Stimulated activated CD4-positive, alpha-beta T cell treated with anti-CD3 and anti-CD28 coated beads, Interleukin-12 subunit alpha, Interleukin-12 subunit beta, amount 100 ng/mL, for 24 hours (primary cell): ENCODE data around the gene KLHL11.
"Not testable (repeated sequence)": the region's sequence is repeated elsewhere in the genome, so short reads cannot be mapped to it uniquely, and the experiment has no call there.

Source experiments
- DNase-seq, 2 experiments: peaks; one replicate each; pipeline ENCODE4 v3.0.0-alpha.2; 2020; ENCODE audit warnings: low read depth in 2 of 2

Gene KLHL11

DNA sequence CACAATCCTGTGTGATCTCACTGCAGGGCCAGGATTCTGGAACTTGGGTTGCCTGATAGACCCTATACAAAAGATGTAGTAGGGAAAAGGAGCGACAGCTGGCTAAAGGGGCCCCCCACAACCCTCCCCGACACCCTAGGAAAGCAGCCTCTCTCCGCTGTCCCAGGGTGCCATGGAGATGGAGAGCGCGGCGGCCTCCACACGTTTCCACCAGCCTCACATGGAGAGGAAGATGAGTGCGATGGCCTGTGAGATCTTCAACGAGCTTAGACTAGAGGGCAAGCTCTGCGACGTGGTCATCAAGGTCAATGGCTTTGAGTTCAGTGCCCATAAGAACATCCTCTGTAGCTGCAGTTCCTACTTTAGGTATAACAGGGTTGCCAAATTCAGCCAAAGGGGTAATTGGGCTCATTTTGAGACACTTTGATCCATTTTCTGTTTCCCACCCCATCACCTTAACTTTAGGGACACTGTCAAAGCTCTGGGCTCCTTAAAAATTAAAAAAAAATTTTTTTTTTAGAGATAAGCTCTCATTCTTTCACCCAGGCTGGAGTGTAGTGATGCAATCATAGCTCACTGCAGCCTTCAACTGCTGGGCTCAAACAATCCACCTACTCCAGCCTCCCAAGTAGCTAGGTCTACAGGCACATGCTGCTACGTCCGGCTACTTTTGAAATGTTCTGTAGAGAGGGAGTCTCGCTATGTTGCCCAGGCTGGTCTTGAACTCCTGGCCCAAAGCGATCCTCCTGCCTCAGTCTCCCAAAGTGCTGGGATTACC, 27.3 kb downstream of the KLHL11 start, which contains the start of gene KLHL10:
Gene KLHL10 (plus strand): TSS at position 65 of the 778 bp plus-strand sequence. CDS start 108 bp downstream, at position 173.
- DNase-seq = no peak

DNA sequence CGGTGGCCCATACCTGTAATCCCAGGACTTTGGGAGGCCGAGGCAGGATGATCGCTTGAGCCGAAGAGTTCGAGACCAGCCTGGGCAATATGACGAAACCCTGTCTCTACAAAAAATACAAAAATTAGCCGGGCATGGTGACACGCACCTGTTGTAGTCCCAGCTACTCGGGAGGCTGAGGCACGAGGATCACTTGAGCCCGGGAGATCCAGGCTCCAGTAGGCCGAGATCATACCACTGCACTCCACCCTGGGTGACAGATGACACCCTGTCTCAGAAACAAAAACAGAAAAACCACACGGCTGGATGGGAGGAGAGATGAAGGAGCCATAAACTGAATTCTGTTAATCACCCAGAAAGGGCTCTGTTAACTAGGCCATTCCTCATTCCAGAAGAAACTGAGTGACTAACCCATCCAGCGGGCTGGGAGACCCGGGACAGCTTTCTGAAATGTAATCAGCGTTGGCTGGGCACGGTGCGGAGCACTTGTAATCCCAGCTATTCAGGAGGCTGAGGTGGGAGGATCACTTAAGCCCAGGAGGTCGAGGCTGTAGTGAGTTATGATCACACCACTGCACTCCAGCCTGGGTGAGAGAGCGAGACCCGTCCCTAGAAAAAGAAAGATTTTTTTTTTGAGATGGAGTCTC, 28.6 kb downstream of the KLHL11 start:
- DNase-seq = no peak

DNA sequence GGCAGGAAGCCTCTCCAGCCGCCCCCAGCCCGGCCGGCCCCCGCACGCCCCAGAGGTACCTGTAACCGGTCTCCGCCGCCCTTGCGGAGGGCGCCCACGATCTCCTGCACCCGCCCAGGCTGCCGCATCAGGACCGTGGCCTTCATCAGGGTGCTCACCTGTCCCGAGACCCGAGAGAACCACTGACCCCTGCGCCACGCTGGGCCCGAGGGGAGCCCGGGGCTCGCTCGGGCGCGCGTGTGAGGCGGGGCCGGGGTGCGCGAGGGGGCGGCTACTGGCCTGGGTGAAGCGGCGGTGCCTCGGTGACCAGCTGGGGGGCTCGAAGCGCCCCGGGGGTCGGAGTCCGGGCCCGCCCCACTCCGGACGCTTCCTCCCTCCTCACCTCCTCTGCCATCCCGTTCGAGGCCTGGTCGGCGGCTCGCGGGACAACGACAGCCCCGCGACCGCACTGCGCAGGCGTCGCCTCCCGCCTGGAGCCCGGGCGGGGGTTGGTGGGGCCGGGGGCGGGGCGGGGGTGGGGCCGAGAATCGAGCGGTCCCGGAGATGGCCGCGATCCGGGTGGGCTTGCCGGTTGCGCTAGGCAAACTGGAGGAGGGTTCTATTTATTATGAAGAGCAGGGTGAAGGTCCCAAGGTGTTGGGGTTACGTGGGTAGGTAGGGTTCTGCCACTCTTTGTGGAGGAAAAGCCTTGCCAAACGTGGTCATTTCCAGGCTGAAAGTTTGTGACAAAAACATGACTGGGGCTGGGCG, 29.2 kb downstream of the KLHL11 start, which contains the start of gene NT5C3B:
Gene NT5C3B (minus strand): TSS at position 433 of the 750 bp plus-strand sequence. CDS start 39 bp downstream, at position 394.
- DNase-seq = peak; percentile 33 to 47

DNA sequence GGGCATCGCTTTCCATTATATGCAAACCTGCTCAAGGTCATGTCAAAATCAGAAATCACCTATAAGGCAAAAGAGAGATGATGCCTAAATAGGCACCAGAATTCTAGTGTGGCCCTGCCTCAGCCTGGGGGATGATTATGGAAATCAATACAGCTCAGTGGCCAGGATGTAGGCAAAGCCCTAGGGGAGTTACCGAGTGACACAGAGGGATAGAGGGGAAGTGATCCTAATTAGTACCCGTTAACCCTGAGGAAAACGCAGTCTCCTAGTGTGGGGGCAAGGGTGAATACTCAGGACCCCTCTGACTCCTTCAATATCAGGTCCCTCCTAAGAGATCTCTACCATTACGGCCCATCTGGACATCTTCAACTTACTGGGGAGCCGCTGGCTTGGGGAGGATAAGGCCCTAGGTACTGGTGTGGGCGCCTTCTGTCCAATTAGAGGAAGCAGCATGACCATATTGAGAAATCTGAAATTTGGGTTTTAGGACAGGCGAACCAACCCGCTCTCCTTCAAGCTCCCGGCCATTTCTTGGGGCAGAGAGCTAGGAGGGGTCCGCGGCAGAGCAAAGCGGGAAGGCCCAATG, 29.9 kb downstream of the KLHL11 start:
- DNase-seq = no peak

DNA sequence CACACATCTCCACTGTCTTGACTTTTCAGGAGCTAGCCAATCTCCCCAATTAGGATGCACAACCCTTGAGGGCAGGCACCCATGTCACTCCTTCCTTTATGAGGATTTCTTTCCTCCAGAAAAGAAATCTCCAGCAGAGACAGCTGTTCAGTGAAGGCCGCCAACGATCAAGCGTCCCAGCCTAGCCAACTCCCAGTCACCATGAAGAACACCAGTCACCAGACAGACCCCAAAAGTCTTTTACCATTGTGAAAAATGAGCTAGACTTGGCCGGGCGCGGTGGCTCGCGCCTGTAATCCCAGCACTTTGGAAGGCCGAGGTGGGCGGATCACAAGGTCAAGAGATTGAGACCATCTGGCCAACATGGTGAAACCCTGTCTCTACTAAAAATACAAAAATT, 35.3 kb downstream of the KLHL11 start:
- not testable (repeated sequence) for DNase-seq

DNA sequence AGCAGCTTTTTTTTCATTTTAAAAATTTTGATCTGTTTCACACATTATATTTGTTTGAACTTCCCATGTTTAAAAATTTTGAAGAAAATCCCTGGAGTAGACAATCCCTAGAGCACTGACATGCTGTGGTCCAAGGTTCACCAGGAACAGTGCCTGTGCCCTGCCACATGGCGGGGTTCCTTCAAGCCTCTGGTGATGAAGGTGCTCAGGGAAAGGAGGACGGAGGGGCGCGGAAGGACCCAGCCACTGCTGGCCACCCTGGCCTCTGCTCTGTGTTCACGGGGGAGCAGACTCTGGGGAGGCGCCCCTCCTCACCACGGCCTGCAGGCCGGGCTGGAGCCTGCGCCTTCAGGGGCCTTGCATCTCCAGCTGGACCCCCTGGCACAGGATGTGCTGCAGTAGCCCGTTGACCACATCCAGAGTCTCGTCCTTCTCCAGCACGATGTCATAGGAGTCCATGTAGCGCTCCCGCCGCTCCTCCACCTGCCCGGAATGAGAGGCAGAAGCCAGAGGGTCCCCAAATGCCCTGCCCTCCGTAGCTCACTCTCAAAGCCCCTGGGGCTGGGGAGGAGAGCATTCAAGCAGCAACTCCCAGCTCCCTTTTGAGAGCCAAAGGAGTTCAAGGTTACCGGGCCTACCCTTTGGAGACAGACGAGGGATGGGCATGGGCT, 39.9 kb downstream of the KLHL11 start:
- DNase-seq = no peak

DNA sequence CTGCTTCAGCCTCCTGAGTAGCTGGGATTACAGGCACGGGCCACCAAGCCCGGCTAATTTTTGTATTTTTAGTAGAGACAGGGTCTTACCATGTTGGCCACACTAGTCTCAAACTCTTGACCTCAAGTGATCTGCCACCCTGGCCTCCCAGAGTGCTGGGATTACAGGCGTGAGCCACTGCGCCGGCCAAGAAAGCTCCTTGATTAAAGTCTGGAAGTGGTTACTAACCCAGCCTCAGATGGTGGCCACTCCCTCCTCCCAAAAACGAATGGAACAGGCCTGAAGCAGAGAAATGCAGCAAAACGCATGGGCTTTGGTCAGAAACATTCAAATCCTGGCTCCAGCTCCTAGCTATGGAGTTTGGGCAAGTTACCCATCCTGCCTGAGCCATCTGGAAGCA, 41.1 kb downstream of the KLHL11 start:
- DNase-seq = no peak

DNA sequence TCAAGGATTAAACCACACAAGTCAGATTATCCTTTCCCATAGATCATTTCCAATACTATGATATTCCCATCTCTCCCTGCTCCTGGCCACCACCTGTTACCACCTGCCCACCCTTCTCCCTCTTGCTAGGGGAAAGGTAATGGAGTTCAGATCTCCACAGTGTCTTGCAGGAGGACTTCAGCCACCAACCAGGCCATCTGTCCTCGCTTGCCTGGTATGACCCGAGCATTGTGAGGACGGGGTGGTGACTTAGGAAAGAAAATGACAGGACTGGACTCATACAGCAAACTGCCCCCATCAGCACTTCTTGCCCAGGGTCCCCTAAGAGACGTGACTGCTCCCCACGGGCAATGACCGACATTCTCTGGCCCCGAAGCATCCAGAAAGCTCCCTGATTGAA, 41.6 kb downstream of the KLHL11 start:
- no peak for DNase-seq

DNA sequence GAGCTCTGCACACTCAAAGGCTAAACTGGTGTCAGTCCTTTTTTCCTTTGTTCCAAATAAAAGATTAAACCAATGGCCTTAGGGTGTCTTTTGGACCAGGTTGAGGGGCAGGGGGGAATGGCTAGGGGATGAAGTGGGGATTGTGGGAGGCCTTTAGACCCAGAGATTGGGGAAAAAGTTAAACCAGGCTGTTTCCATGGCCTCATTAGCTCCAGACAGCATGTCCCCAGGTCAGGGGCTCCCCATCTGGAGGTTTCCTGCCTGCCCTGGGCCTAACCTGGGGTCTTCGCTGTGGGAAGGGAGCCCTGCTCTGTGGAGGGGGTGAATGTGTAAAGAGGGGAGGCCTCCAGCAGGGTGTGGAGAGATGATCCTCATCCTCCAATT, 42.1 kb downstream of the KLHL11 start:
- no peak for DNase-seq

DNA sequence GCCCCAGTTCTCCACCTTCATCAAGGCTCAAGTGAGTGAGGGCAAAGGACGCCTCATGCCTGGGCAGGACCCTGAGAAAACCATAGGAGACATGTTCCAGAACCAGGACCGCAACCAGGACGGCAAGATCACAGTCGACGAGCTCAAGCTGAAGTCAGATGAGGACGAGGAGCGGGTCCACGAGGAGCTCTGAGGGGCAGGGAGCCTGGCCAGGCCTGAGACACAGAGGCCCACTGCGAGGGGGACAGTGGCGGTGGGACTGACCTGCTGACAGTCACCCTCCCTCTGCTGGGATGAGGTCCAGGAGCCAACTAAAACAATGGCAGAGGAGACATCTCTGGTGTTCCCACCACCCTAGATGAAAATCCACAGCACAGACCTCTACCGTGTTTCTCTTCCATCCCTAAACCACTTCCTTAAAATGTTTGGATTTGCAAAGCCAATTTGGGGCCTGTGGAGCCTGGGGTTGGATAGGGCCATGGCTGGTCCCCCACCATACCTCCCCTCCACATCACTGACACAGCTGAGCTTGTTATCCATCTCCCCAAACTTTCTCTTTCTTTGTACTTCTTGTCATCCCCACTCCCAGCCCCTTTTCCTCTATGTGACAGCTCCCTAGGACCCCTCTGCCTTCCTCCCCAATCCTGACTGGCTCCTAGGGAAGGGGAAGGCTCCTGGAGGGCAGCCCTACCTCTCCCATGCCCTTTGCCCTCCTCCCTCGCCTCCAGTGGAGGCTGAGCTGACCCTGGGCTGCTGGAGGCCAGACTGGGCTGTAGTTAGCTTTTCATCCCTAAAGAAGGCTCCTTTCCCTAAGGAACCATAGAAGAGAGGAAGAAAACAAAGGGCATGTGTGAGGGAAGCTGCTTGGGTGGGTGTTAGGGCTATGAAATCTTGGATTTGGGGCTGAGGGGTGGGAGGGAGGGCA, 42.7 kb downstream of the KLHL11 start:
- no peak for DNase-seq

DNA sequence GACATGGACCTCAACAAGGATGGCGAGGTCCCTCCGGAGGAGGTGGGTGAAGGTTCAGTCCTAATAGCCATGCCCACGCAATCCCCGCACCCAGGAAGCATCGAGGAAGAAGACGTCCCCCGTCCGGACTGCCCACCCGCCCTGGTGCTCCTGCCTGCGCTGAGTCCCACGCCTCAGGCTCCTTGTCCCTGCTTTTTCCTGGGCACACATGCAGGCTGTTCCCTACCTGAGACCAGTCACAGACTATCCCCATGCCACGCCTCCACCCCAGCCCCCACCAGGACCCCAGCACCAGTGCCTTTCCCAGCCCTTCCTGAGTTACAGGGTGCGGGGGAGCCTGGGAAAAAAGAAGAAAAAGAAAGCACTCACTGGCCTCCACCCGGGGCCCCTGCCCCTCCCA, 43.4 kb downstream of the KLHL11 start:
- DNase-seq = no peak

DNA sequence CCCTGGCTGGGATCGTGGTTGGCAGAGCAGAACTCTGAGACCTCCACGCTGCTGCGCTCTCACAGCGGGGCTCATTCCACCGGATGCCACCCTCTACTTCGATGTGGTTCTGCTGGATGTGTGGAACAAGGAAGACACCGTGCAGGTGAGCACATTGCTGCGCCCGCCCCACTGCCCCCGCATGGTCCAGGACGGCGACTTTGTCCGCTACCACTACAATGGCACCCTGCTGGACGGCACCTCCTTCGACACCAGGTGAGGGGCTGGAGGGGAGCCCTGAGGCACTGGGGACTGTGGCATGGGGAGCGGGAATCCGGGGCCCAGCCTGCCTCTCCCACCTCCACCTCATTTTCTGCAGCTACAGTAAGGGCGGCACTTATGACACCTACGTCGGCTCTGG, 47.2 kb downstream of the KLHL11 start:
- no peak for DNase-seq

DNA sequence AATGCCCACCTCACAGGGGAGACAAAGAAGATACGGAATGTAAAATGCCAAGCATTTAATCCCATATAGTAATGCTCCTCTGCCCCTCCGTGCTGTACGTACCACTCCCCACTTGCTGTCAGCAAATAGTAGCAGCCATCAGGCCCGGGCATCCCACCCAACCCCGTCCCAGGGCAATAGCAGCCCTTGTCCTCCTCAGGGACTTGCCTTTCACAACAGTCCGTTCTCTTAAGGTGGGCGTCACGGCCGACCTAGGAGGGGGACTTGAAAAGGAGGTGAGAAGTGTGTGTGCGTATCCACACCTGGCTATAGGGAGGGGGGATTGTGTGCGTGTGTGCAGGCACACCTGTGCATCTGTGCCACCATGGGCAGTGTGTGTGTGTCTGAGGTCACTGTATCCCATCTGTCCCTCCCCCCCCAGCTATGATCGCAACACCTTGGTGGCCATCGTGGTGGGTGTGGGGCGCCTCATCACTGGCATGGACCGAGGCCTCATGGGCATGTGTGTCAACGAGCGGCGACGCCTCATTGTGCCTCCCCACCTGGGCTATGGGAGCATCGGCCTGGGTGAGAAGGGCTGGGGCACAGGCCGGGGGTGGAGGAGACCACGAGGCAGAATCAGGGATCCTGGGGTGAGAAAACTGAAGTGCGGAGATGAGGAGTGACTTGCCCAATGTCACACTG, 48.4 kb downstream of the KLHL11 start:
- no peak for DNase-seq

DNA sequence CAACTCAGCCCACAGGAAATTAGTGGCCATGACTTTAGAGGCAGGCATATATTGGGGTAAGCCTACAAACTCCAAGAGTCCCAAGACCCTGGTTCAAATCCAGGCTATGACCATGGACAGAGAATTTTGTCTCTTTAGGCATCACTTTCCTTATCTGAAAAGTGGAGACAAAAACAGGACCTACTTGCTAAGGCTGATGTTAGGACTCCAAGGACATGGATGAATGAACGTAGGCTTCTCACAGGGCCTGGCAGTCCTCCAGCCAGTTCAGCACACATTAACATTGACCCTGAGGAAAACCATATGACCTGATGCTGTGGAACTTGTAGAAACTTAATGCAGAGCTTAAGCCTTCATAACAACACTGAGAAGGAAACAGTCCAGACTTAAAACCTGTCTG, 51.0 kb downstream of the KLHL11 start:
- no peak for DNase-seq

DNA sequence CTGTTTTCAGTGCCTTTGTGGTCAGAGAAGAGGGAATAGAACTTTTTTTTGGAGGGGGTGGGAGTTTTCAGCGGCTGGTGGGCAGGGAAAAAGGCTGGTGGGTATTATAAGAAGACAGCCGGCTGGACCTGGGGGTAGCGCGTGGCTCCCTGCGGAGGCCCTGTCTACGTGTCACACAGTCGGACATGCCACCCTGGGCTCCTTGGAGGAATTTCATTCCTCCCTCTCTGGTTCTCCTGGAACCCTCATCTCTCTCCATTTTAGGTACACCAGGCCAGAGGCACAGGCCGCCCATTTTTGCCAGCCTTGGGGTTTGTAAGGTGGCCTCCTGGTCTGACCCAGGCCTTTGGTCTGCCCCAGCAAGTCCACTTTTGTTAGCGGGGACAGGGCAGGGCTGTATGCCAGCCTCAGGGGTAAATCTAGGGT, 51.5 kb downstream of the KLHL11 start:
- no peak for DNase-seq

DNA sequence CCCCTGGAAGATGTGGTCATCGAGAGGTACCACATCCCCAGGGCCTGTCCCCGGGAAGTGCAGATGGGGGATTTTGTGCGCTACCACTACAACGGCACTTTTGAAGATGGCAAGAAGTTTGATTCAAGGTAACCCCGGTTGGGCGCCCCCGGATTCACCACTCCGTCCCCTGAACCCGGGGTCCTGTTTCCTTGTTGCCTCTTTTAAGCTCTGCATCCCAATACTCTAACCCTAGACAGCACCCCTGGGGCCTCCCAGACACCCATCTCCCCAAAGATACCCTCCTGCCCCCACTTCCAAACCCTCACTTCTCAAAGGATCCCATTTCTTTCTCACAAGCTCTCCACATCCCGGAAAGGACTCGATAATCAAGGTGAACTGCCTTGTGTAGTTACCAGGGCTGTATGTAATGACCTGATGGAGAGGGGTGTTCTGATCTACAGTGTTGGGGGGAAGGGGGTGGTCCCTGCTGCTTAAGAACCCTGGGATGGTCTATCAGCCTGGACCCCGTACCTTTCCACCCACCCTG, 52.0 kb downstream of the KLHL11 start:
- DNase-seq = no peak

DNA sequence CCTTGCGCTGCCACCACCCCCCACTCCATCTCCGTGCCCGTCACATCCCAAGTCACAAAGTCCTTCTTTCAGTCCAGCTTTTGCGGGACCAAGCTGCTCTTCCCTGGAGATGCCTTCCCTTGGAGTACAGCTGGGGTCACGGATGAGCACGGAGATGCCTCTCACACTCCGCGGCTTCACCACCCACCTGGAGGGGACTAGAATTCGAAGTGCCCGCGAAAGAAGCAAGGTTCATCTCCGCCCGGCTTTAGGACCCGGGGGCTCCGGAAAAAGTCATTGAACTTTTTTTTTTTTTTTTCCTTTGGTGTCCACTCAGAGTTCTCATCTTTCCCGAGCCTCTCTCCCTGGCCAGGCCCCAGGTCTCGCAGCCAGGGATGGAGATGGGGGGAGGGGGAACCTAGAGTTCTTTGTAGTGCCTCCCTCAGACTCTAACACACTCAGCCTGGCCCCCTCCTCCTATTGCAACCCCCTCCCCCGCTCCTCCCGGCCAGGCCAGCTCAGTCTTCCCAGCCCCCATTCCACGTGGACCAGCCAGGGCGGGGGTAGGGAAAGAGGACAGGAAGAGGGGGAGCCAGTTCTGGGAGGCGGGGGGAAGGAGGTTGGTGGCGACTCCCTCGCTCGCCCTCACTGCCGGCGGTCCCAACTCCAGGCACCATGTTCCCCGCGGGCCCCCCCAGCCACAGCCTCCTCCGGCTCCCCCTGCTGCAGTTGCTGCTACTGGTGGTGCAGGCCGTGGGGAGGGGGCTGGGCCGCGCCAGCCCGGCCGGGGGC, 52.7 kb downstream of the KLHL11 start, which contains the start of gene FKBP10:
Gene FKBP10 (plus strand): TSS at position 624 of the 771 bp plus-strand sequence. CDS start 31 bp downstream, at position 655.
- peak in 1 of 2 experiments; percentile 14 for DNase-seq

DNA sequence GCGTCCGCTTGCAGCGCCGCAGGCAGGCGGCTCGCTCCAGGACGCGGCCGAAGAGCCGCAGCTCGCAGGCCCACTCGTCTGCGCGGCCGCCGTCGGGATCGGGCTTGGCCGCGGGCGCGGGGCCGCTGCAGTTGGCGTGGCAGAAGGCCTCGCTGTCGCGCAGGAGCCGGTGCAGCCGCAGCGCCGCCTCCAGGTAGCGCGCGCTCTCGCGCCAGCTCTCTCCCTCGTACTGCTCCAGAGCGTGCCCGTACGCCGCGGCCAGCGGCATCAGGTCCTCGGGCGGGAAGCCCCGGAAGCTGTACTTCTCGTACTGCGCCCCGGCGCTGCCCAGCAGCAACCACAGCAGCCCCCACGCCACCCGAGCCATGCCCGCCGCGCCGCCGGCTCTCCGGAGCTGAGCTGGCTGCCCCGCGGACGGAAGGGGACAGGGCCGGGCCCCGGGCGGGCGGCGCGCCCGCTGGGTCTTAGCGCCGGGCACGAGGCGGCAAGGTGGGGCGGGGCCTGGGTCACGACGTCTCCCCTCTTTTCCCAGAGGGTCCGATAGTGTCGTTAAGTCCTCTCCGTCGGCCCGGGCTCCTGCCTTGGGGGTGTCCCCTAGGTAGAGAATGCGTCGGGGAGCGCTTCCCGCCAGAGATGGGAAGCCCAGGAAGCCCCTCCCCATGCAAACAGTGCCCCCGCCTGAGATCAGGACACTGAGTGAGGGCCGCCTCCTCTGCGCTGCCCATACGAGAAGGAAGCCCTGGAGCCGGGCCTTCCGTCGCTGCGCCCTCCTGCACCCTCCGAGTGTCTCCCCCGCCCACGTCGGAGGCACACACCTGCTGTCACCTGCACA, 53.5 kb downstream of the KLHL11 start, which contains the start of gene P3H4:
Gene P3H4 (minus strand): TSS at position 401 of the 832 bp plus-strand sequence. CDS start 34 bp downstream, at position 367.
- peak; percentile 37 to 55 for DNase-seq
